Middle frontal gyrus (tissue), 1 donor: ENCODE measurements around the gene OR4Q2.
"Not testable (repeated sequence)": the region's sequence is repeated elsewhere in the genome, so short reads cannot be mapped to it uniquely, and the experiment has no call there.

Source experiments
- DNase-seq: peaks from one replicate; pipeline ENCODE4 v3.0.0-alpha.2; 2015; ENCODE audit warnings: low spot score; ENCODE audit errors: extremely low spot score

OR4Q2 gene

GRCh38 chr14:20001863-20002262 is at the start of gene OR4Q2:
Gene OR4Q2 (plus strand): TSS chr14:20002163.
- no peak for DNase-seq

- not testable (repeated sequence) for DNase-seq
Measured at GRCh38 chr14:19969735-19970134, 32.2 kb upstream of the OR4Q2 start.

- DNase-seq: no peak
Measured at GRCh38 chr14:19974844-19975243, 27.1 kb upstream of the OR4Q2 start.

- DNase-seq: no peak
Measured at GRCh38 chr14:19975291-19975690, 26.7 kb upstream of the OR4Q2 start, which contains the start of gene OR4K15. Gene OR4K15 (plus strand): TSS chr14:19975591. CDS start chr14:19975591, 0 bp downstream.

- DNase-seq: no peak
Measured at GRCh38 chr14:19993438-19993837, 8.5 kb upstream of the OR4Q2 start.

- DNase-seq: no peak
Measured at GRCh38 chr14:20002319-20002718, 356 bp downstream of the OR4Q2 start.

GRCh38 chr14:20008156-20008555 is 6.2 kb downstream of the OR4Q2 start:
- no peak for DNase-seq

GRCh38 chr14:20019257-20019865 is 17.4 kb downstream of the OR4Q2 start, which contains the start of gene OR4K14:
Gene OR4K14 (minus strand): TSS chr14:20019307. CDS start chr14:20015193, 4,114 bp downstream.
- DNase-seq: no peak

GRCh38 chr14:20031058-20031457 is 29.1 kb downstream of the OR4Q2 start:
- no peak for DNase-seq

- DNase-seq: no peak
Measured at GRCh38 chr14:20035449-20035848, 33.5 kb downstream of the OR4Q2 start.

- no peak for DNase-seq
Measured at GRCh38 chr14:20035938-20036337, 34.0 kb downstream of the OR4Q2 start, which contains the start of gene OR4K13. Gene OR4K13 (minus strand): TSS chr14:20036038. CDS start chr14:20034758, 1,280 bp downstream.

- no peak for DNase-seq
Measured at GRCh38 chr14:20044243-20044642, 42.3 kb downstream of the OR4Q2 start.

- no peak for DNase-seq
Measured at GRCh38 chr14:20048202-20048601, 46.2 kb downstream of the OR4Q2 start.
